ENCODE data around the gene ZNF488. TPM values are rescaled to one million over a fixed set of nuclear protein-coding genes. Genes with fewer than 3 reads are reported as not detected.

Gene ZNF488, protein sequence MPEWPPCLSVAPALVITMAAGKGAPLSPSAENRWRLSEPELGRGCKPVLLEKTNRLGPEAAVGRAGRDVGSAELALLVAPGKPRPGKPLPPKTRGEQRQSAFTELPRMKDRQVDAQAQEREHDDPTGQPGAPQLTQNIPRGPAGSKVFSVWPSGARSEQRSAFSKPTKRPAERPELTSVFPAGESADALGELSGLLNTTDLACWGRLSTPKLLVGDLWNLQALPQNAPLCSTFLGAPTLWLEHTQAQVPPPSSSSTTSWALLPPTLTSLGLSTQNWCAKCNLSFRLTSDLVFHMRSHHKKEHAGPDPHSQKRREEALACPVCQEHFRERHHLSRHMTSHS
- under 1 TPM in 2 of 6 donors, not detected in 4; 0.09 to 0.16 TPM for total RNA-seq
- polyA plus RNA-seq = not detected

DNA sequence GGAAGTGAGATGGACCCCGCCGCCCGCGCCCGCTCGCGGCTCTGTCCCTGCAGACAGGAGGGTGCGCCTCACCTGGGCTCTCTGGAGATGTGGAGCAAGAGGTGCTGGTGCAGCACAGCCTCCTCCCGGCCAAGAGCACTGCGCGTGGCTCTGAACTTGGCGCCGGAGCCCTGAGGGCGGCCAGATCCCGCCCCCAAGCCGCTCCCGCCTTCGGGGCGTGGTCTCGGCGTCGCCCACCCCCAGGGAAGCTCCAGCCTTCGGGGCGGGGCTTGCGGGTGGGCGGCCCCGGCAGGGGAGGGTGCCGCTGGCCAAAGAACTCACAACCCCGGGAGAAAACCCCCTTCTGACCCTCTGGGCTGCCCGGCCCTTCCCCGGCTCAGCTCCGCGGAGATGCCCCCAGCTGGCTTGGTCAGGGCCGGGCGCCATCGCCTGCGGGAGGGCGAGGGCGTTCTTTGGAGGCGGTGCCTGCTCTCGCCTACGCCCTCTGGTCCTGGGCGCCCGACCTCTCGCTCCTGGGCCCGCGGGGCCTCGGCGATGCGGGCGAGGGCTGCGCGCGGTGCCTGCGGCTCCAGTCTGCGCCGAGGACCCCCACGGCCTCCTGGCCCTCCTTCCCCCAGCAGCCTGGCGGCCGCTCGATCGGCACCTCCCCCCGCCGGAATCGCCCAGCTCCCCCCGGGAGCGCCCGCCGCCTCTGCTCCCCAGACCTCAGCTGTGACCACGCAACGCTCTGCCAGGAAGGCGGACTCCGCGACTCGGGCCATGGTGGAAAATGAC is at the start of gene ZNF488:
TSS of gene ZNF488 (minus strand) at position 146 of the 774 bp plus-strand sequence. CDS start 15,464 bp downstream, outside the sequence.
- intact Hi-C loops (cut with DNase I) = loop anchor here in 1 of 3 donors (10.0 kb wide), 1 partner anchor 1100 kb away; the partner anchor contains the start of gene ANTXRL
- DNase-seq = peak; percentile 84 to 95 (median 92)

DNA sequence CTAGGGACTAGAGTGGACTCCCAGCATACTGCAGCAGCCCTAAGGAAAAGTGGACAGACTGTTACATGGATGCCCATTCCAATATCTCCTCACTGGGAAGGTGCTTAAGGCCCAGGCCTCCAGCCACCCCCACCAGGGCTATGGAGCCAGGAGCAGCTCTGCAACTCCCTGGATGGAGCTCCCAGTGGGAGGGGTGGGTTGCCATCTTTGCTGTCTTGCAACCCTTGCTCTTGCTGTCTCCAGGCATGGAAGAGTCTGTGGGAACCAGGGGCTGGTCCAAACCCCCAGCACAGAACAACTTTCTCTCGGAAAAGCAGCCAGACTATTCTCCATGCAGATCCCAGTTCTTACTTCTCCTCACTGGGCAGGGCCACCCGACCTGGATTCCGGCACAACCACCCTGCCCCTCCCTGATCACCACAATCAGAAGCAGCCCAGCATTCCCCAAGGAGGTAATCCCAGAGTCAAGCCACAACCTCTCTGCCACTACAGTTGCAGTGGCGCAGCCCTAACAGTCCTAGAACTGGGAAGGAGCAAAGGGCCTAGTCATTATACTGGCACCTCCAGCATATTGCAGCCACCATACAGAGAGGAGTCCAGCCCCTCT is 41.8 kb upstream of the ZNF488 start:
- WGBS, 2 donors = 80 to 87% methylated on average over 4 of the region's 4 CpGs
- no peaks in the 10 kb centered on the region for H3K9me3 ChIP-seq
- TF ChIP-seq, protein P1, sequence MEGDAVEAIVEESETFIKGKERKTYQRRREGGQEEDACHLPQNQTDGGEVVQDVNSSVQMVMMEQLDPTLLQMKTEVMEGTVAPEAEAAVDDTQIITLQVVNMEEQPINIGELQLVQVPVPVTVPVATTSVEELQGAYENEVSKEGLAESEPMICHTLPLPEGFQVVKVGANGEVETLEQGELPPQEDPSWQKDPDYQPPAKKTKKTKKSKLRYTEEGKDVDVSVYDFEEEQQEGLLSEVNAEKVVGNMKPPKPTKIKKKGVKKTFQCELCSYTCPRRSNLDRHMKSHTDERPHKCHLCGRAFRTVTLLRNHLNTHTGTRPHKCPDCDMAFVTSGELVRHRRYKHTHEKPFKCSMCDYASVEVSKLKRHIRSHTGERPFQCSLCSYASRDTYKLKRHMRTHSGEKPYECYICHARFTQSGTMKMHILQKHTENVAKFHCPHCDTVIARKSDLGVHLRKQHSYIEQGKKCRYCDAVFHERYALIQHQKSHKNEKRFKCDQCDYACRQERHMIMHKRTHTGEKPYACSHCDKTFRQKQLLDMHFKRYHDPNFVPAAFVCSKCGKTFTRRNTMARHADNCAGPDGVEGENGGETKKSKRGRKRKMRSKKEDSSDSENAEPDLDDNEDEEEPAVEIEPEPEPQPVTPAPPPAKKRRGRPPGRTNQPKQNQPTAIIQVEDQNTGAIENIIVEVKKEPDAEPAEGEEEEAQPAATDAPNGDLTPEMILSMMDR (IDR thresholded peaks at IDR 0.05) = no peak
- H3K36me3 ChIP-seq = no peaks in the 10 kb centered on the region
- intact Hi-C loops (cut with DNase I) = no loop called here
- no peaks in the 10 kb centered on the region for H3K4me1 ChIP-seq
- no peak for DNase-seq
- no peak for ATAC-seq
- H3K4me3 ChIP-seq = no peak overlapping the region
- H3K27me3 ChIP-seq = no peaks in the 10 kb centered on the region
- FAIRE-seq = no peak
- H3K27ac ChIP-seq = no peak overlapping the region

More for the DNA sequence above, at the start of gene ZNF488:
- 0 to 1% methylated on average over 43 to 75 of the region's 75 CpGs for WGBS, 2 donors
- Histone ChIP-seq H3K4me3 (peak within 1 kb of the TSS; percentile 65 to 93 (median 78)), H3K27me3 (no peaks in the 10 kb centered on the region), H3K4me1 (peaks cover 3 to 18% (median 10%) of the 10 kb centered on the region in 3 donors), H3K36me3 (no peaks in the 10 kb centered on the region), H3K9me3 (no peaks in the 10 kb centered on the region), H3K27ac (peak within 1 kb of the TSS; percentile 13 to 79 (median 49))
- TF ChIP-seq, protein P1 (IDR thresholded peaks at IDR 0.05) = no peak
- FAIRE-seq = no peak
- peak; percentile 95 to 99 (median 98) for ATAC-seq

DNA sequence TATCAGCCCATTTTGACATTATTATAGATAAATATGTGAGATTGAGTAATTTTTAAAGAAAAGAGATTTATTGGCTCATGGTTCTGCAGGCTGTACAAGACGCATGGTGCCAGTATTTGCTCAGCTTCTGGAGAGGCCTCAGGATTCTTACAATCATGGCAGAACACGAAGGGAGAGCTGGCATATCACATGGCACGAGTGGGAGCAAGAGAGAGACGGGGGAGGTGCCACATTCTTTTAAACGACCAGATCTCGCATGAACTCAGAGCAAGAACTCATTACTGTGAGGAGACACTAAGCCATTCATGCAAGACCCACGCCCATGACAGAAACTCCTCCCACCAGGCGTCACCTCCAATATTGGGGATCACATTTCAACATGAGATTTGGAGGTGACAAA is 40.1 kb upstream of the ZNF488 start:
- 50 to 51% methylated on average over 8 of the region's 8 CpGs for WGBS, 2 donors
- TF ChIP-seq, protein P1 (IDR thresholded peaks at IDR 0.05) = no peak
- FAIRE-seq (no peak), DNase-seq (no peak), ATAC-seq (no peak)
- Histone ChIP-seq H3K36me3 (no peaks in the 10 kb centered on the region), H3K4me3 (no peak overlapping the region), H3K27ac (no peak overlapping the region), H3K9me3 (no peaks in the 10 kb centered on the region), H3K4me1 (no peaks in the 10 kb centered on the region), H3K27me3 (no peaks in the 10 kb centered on the region)
- intact Hi-C loops (cut with DNase I) = no loop called here

DNA sequence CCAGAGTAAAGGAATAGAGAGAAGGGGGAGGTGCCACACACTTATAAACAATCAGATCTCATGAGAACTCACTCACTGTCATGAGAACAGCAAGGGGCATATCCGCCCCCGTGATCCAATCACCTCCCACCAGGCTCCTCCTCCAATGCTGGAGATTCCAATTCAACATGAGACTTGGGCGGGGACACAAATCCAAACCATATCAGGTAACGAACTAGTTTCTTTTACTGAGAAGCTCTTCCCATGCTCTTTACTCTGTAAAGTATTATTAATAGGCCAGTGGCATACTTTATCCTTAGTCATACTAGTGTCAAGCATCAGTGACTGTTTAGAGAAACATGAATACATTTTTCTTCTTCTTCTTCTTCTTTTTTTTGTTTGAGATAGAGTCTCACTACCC is 39.4 kb upstream of the ZNF488 start:
- ATAC-seq (no peak), DNase-seq (no peak), FAIRE-seq (no peak)
- no peak overlapping the region for H3K4me3 ChIP-seq
- intact Hi-C loops (cut with DNase I) = no loop called here
- H3K4me1 ChIP-seq = no peaks in the 10 kb centered on the region
- H3K36me3 ChIP-seq = no peaks in the 10 kb centered on the region
- no peak overlapping the region for H3K27ac ChIP-seq
- 79 to 85% methylated on average over 4 of the region's 4 CpGs for WGBS, 2 donors
- H3K9me3 ChIP-seq = no peaks in the 10 kb centered on the region
- TF ChIP-seq, protein P1 (IDR thresholded peaks at IDR 0.05) = no peak
- H3K27me3 ChIP-seq = no peaks in the 10 kb centered on the region
